Uterus (tissue), 2 donors: Measurements from ENCODE around the gene TOMT.

Source experiments
- CTCF ChIP-seq, 4 experiments: fragments of 200-600 bp in 2 of 4; fragments of 450-650 bp in 2 of 4; sonication (generic) in 2 of 4; IDR thresholded peaks; one replicate each; pipeline ENCODE4 v1.5.1; 2016 to 2019; ENCODE audit warnings: antibody characterized with exemption in 4 of 4, mild to moderate bottlenecking in 2 of 4, moderate library complexity in 1 of 4
- POLR2A ChIP-seq, 2 donors: fragments of 450-650 bp; IDR thresholded peaks; one replicate each; pipeline ENCODE4 v1.6.1; 2016; ENCODE audit warnings: antibody characterized with exemption in 2 of 2, mild to moderate bottlenecking in 1 of 2, moderate library complexity in 1 of 2

DNA sequence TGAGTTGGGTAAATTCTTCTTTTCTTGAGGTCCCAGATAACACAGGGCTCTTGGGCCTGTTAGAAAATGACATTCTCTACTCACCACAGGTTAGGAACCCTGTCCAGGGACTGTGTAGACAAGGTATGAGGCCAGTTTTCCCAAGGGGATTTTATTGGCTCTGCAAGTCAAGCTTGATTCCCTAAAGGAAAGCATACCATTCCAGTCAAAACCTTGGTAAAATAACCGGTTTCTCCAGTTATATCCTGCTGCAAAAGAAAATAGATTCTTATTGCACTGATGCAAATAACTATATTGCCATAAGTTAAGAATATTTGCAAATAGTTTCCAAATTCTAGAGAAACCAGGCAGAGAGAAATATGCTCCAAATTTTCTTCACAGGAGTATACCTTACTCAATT is 20.2 kb downstream of the TOMT start:
- TF ChIP-seq CTCF (IDR thresholded peaks at IDR 0.05): no peak
- TF ChIP-seq POLR2A (IDR thresholded peaks at IDR 0.05): no peak
